ENCODE data around the gene SLC1A5.

Gene SLC1A5

DNA sequence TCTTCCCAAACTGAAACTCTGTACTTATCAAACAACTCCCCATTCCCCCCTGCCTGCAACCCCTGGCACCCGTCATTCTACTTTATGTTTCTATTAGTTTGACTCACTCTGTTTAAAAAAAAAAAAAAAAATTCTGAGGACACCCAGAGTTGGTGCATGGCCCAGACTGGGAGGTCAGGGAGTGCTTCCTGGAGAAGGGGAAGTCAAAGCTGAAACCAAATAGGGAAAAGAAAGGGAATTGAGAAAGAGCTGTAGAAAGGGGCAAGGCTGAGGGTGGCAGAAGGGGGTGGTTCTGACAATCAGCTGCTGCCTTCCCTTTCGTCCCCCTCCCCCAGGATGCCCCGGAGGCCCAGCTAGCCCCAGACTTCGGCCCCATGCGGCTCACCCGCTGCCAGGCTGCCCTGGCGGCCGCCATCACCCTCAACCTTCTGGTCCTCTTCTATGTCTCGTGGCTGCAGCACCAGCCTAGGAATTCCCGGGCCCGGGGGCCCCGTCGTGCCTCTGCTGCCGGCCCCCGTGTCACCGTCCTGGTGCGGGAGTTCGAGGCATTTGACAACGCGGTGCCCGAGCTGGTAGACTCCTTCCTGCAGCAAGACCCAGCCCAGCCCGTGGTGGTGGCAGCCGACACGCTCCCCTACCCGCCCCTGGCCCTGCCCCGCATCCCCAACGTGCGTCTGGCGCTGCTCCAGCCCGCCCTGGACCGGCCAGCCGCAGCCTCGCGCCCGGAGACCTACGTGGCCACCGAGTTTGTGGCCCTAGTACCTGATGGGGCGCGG is 33.1 kb downstream of the SLC1A5 start:
- in situ Hi-C loops (cut with MboI; ENCODE audit: low sequenced_read_pairs, unreplicated experiment): loop anchor here (25.0 kb wide), 1 partner anchor 232 kb away; no protein-coding TSS in a partner anchor
- TF ChIP-seq, protein P1, sequence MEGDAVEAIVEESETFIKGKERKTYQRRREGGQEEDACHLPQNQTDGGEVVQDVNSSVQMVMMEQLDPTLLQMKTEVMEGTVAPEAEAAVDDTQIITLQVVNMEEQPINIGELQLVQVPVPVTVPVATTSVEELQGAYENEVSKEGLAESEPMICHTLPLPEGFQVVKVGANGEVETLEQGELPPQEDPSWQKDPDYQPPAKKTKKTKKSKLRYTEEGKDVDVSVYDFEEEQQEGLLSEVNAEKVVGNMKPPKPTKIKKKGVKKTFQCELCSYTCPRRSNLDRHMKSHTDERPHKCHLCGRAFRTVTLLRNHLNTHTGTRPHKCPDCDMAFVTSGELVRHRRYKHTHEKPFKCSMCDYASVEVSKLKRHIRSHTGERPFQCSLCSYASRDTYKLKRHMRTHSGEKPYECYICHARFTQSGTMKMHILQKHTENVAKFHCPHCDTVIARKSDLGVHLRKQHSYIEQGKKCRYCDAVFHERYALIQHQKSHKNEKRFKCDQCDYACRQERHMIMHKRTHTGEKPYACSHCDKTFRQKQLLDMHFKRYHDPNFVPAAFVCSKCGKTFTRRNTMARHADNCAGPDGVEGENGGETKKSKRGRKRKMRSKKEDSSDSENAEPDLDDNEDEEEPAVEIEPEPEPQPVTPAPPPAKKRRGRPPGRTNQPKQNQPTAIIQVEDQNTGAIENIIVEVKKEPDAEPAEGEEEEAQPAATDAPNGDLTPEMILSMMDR (IDR thresholded peaks at IDR 0.05; ENCODE audit: borderline replicate concordance, control extremely low read depth, extremely low read depth, insufficient read depth, missing control alignments): no peak

DNA sequence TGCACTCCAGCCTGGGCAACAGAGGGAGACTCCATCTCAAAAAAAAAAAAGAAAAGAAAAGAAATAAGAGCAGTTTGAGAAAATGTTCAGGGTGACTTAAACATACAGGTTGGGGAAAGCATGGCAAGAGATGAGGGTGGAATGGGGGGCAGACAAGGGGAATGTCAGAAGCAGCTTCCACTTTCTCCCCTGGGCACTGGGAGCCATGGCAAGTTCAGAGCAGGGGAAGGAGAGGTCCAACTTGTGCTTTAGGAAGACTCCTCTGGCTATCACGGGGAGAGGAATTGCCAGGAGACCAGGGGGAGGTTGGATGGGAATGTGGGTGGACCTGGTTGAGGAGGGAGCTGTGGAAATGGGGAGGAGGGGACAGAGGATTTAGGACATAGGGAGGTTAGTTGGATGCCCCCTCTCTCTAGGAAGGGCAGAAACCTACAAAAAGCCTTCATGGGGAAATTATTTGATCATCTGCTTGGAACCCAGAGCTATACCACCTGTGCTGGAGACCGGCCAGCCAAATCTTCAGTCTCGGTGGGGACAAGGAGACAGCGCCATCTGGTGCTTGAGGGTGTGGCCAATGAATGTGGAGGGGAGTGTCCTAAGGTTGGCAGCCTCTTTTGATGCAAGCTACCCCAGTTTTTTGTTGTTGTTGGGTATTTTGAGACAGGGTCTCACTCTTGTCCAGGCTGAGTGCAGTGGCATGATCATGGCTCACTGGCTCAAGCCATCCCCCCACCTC is 34.8 kb downstream of the SLC1A5 start:
- DNase-seq (ENCODE audit: low spot score): peak; percentile 81
- TF ChIP-seq, protein P1 (IDR thresholded peaks at IDR 0.05; ENCODE audit: borderline replicate concordance, control extremely low read depth, extremely low read depth, insufficient read depth, missing control alignments): peak; percentile 81
- in situ Hi-C loops (cut with MboI; ENCODE audit: low sequenced_read_pairs, unreplicated experiment): loop anchor here (25.0 kb wide), 1 partner anchor 234 kb away; no protein-coding TSS in a partner anchor

More for the DNA sequence above, 33.1 kb downstream of the SLC1A5 start:
- DNase-seq (ENCODE audit: low spot score): no peak

DNA sequence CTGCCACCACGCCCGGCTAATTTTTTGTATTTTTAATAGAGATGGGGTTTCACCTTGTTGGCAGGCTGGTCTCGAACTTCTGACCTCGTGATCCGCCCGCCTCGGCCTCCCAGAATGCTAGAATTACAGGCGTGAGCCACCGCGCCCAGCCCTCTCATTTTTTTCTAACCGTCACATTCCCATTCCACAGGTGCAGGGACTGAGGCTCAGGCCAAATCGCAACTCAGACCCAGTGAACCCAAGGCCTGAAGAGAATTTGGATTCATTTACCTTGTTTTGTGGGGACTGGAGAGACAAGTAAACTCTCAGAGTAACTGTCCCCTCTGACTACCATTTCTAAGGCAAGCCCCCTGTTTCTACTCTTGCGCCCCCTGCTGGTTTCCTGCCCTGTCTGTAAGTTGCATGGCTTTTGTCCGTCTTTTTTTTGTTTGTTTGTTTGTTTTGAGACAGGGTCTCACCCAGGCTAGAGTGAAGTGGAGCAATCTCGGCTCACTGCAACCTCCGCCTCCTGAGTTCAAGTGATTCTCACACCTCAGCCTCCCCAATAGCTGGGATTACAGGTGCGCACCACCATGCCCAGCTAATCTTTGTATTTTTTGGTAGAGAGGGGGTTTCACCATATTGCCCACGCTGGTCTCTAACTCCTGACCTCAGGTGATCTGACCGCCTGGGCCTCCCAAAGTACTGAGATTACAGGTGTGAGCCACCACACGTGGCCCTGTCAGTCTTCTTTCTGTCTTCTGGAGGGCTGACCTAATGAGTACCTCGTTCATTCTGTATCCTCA is 39.9 kb downstream of the SLC1A5 start:
- TF ChIP-seq, protein P1 (IDR thresholded peaks at IDR 0.05; ENCODE audit: borderline replicate concordance, control extremely low read depth, extremely low read depth, insufficient read depth, missing control alignments): peak; percentile 62
- no peak for DNase-seq (ENCODE audit: low spot score)
- in situ Hi-C loops (cut with MboI; ENCODE audit: low sequenced_read_pairs, unreplicated experiment): no loop called here

DNA sequence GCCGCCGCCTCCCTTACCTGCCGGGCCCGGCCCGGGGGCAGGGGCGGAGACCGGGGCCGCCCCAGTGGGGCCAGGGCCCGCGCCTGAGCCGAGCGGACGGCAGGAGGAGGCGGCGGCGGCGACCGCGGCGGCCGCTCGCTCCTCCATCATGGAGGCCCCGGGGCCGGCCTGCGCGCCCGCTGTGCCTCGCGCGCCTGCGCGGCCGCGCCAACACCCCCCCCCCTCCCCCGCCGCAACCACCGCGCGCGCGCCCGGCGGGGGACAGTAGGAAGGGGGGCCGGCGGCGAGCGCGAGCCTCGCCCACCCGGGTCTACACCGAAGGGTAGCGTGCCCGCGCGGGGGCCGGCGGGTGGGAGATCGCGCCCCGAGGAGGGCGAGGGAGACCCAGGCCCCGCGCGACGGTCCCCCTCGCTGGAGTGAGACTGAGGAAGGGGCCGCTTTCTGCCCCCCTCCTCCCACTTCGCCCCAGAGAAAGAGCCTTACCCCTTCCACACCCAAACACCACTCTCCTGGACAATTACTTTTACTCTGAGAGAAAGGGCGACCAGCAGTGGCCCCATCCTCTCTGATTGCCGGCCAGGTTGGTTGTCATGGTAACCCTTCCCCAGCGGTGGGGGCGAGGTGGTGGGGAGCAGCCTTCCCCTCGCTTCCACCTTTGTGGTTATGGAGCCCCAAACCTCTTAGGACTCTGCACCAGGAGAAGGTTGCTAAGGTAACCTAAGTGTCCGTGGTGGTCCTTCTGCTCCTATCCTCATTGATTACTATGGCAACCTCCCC is 41.9 kb downstream of the SLC1A5 start, which contains the start of gene STRN4:
STRN4 (minus strand) TSS at position 170 of the 777 bp plus-strand sequence; CDS start at position 150, 20 bp downstream.
- TF ChIP-seq, protein P1 (IDR thresholded peaks at IDR 0.05; ENCODE audit: borderline replicate concordance, control extremely low read depth, extremely low read depth, insufficient read depth, missing control alignments): no peak
- in situ Hi-C loops (cut with MboI; ENCODE audit: low sequenced_read_pairs, unreplicated experiment): no loop called here
- peak; percentile 91 for DNase-seq (ENCODE audit: low spot score)

DNA sequence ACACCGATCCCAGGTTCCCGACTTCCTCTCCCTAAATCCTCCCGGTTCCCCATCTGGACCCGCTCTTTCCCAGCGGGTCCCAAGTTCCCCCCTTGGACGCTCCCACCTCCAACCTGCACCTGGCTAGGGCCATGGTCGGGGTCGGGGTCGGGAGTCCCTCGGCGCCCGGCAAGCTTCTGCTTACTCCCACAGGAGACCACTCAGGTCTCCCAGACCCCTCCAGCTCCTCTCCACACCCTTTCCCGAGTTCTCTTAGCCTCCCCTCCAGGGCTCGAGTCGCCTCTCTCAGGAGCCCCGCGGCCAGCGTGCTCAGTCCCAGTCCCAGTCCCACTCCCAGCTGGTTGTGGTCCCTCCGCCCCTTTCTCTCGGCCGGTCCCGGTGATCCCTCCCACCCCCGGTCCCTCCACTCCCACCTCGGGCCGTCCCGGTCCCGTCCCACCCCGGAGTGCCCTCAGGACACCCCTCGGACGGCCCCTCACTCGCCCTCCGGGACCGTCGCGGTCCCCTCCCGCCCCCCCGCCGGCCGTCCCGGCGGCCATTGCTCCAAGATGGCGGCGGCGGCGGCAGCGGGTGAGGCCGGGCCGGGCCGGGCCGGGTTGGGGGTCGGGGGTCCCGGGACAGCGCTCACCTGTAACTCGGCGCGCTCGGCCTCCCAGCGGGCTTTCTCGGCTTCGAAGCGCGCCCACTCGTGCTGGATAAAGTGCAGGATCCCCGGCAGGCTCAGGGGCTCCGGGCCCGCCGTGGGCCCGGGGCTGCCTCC is 42.7 kb downstream of the SLC1A5 start, which contains the start of gene FKRP:
FKRP (plus strand) TSS at position 537 of the 760 bp plus-strand sequence. CDS start 9,394 bp downstream, outside the sequence.
- in situ Hi-C loops (cut with MboI; ENCODE audit: low sequenced_read_pairs, unreplicated experiment): no loop called here
- DNase-seq (ENCODE audit: low spot score): peak; percentile 76
- TF ChIP-seq, protein P1 (IDR thresholded peaks at IDR 0.05; ENCODE audit: borderline replicate concordance, control extremely low read depth, extremely low read depth, insufficient read depth, missing control alignments): no peak

All from GM13976 (cell line).